ENCODE measurements around the gene TIAM2.

The TIAM2 gene

DNA sequence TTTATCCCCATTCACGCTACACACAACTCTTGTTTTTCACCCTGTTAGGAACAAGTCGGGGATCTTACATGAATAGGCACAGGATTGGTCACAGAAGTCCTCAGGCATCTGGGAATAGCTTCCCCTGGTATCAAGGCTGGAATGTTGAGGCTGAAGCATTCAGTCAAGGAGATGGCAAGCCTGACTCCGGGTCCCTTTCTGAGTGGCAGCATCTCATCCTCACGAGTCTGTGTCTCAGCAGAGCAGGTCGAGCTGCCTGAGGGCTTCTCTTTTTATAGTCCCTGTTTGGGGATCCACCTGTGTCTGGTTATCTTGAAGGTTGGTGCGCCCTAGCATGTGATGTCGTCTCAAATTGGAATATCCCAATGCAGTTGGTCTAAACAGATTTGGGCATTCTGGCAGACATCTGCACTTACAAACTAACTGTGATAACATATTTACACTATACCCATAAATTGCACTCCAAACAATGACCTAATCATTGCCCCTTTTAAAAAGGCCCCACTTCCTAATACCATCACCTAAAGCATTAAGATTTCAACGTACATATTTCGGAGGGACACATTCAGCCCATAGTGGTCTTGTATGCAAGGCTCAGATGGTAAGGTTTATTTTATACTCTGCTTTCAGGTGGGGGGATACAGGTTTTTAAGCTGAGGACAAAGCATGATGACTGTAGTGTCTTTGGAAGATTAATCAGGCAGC lies 156.0 kb downstream of the TIAM2 start:
- H3K79me2 ChIP-seq (ENCODE audit: insufficient read depth, low read length) = no peaks in the 10 kb centered on the region
- no peak for TF ChIP-seq EZH2 (IDR thresholded peaks at IDR 0.05; ENCODE audit: borderline replicate concordance, low read depth, low read length, severe bottlenecking)
- TF ChIP-seq, protein P1, sequence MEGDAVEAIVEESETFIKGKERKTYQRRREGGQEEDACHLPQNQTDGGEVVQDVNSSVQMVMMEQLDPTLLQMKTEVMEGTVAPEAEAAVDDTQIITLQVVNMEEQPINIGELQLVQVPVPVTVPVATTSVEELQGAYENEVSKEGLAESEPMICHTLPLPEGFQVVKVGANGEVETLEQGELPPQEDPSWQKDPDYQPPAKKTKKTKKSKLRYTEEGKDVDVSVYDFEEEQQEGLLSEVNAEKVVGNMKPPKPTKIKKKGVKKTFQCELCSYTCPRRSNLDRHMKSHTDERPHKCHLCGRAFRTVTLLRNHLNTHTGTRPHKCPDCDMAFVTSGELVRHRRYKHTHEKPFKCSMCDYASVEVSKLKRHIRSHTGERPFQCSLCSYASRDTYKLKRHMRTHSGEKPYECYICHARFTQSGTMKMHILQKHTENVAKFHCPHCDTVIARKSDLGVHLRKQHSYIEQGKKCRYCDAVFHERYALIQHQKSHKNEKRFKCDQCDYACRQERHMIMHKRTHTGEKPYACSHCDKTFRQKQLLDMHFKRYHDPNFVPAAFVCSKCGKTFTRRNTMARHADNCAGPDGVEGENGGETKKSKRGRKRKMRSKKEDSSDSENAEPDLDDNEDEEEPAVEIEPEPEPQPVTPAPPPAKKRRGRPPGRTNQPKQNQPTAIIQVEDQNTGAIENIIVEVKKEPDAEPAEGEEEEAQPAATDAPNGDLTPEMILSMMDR (IDR thresholded peaks at IDR 0.05; ENCODE audit: borderline replicate concordance, extremely low read depth, low read length, poor library complexity, severe bottlenecking) = no peak
- no peak overlapping the region for H3K4me2 ChIP-seq (ENCODE audit: insufficient read depth, low read length)
- ATAC-seq (ENCODE audit: insufficient read depth, low read depth) (no peak), DNase-seq (no peak)
- peaks cover 6% of the 10 kb centered on the region for H3K4me1 ChIP-seq (ENCODE audit: insufficient read depth, low read length)
- no peaks in the 10 kb centered on the region for H3K9me3 ChIP-seq (ENCODE audit: insufficient read depth, low read length, severe bottlenecking)
- no peak overlapping the region for H3K27ac ChIP-seq (ENCODE audit: low read length)
- H3K36me3 ChIP-seq (ENCODE audit: insufficient read depth, low read length) = no peaks in the 10 kb centered on the region
- H2AFZ ChIP-seq (ENCODE audit: low read depth, low read length) = no peak overlapping the region
- H3K4me3 ChIP-seq (ENCODE audit: low read depth in 1 of 2, low read length in 2 of 2) = no peak overlapping the region
- H3K27me3 ChIP-seq (ENCODE audit: insufficient read depth, low read length, poor library complexity) = no peaks in the 10 kb centered on the region
- no peaks in the 10 kb centered on the region for H4K20me1 ChIP-seq (ENCODE audit: insufficient read depth, low read length)
- no peak overlapping the region for H3K9ac ChIP-seq (ENCODE audit: low read depth, low read length)

DNA sequence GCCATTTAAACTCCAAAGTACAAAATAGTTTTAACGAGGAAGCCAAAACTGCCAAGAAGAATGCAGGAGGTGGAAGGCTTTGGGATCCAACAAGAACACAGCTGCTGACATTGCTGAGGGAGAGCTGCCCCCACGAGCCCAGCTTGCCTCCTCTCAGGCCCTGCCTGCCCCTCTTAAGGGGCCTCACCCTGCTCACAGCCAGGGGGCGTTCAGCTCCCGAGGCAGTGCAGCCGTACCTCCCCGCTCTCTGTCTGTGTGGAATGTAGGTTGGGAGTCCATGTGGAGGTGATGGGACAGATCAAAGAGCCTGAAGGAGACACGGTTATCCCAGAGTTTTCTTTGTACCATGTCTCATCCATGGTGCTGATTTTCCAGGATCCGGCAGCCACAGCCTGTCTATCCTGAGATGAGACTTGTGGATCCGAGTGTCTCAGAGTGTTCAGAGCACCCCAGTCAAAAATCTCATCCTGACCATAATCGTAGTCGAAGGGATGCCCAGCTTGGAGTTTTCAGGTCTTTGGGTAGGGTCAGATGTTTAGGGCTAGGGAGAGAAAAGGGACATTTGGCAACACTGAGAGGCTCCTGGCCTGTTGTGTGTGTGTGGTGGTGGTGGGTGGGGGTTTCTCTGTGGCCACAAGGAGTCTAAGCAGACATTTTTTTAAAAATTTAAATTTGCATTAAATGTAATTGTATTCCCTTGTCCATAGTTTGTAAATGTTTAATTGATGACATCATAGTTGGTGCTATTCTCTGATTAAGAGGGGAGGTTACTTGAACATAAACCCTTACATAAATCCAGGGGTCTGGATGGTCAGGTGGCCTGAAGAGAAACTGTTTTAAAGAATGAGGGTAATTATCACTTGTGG lies 157.3 kb downstream of the TIAM2 start:
- DNase-seq (no peak), ATAC-seq (ENCODE audit: insufficient read depth, low read depth) (no peak)
- H3K36me3 ChIP-seq (ENCODE audit: insufficient read depth, low read length) = no peaks in the 10 kb centered on the region
- H3K79me2 ChIP-seq (ENCODE audit: insufficient read depth, low read length) = no peaks in the 10 kb centered on the region
- peaks cover 6% of the 10 kb centered on the region for H3K4me1 ChIP-seq (ENCODE audit: insufficient read depth, low read length)
- H3K27me3 ChIP-seq (ENCODE audit: insufficient read depth, low read length, poor library complexity) = no peaks in the 10 kb centered on the region
- H3K4me2 ChIP-seq (ENCODE audit: insufficient read depth, low read length) = no peak overlapping the region
- H3K9me3 ChIP-seq (ENCODE audit: insufficient read depth, low read length, severe bottlenecking) = no peaks in the 10 kb centered on the region
- H4K20me1 ChIP-seq (ENCODE audit: insufficient read depth, low read length) = no peaks in the 10 kb centered on the region
- TF ChIP-seq EZH2 (IDR thresholded peaks at IDR 0.05; ENCODE audit: borderline replicate concordance, low read depth, low read length, severe bottlenecking) = no peak
- TF ChIP-seq, protein P1 (IDR thresholded peaks at IDR 0.05; ENCODE audit: borderline replicate concordance, extremely low read depth, low read length, poor library complexity, severe bottlenecking) = peak; percentile 24
- H3K4me3 ChIP-seq (ENCODE audit: low read depth in 1 of 2, low read length in 2 of 2) = no peak overlapping the region
- no peak overlapping the region for H2AFZ ChIP-seq (ENCODE audit: low read depth, low read length)
- H3K9ac ChIP-seq (ENCODE audit: low read depth, low read length) = no peak overlapping the region
- H3K27ac ChIP-seq (ENCODE audit: low read length) = no peak overlapping the region

DNA sequence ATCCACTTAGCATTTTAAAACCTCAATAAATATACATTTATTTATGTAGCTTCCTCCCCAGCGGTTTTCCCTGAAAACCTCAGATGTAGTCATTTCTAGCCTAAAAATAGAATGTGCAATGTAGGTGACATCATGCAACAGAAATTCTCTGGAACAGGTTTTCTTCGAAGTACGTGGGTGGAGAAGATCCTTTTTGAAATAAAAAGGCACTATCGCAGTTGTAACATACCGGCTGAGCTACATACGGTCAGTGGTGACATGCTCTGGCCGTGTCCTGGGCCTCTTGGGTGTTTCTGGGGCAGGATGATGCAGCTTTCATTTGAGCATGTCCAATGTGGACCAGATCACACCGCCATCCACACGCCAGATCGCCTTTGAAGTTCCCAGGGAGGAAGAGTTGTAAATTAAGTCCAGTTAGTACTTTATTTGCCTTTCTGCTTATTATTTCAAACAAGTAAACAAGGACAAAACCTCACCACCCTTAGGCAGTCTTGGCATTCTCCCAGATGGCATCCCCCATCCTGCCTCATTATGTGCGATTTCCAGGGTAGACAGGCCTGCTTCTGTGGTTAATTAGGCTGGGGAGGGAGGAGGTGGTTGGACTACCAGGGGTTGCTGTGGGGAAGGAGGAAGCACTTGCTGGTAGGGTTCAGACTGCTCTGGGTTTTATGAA lies 159.2 kb downstream of the TIAM2 start:
- Histone ChIP-seq H3K4me3 (ENCODE audit: low read depth in 1 of 2, low read length in 2 of 2) (no peak overlapping the region), H4K20me1 (ENCODE audit: insufficient read depth, low read length) (no peaks in the 10 kb centered on the region), H3K9me3 (ENCODE audit: insufficient read depth, low read length, severe bottlenecking) (no peaks in the 10 kb centered on the region), H2AFZ (ENCODE audit: low read depth, low read length) (no peak overlapping the region), H3K9ac (ENCODE audit: low read depth, low read length) (no peak overlapping the region), H3K36me3 (ENCODE audit: insufficient read depth, low read length) (no peaks in the 10 kb centered on the region), H3K27me3 (ENCODE audit: insufficient read depth, low read length, poor library complexity) (no peaks in the 10 kb centered on the region), H3K4me1 (ENCODE audit: insufficient read depth, low read length) (peaks cover 6% of the 10 kb centered on the region), H3K27ac (ENCODE audit: low read length) (no peak overlapping the region), H3K79me2 (ENCODE audit: insufficient read depth, low read length) (no peaks in the 10 kb centered on the region), H3K4me2 (ENCODE audit: insufficient read depth, low read length) (no peak overlapping the region)
- ATAC-seq (ENCODE audit: insufficient read depth, low read depth) (peak; percentile 83), DNase-seq (peak; percentile 18)
- TF ChIP-seq, protein P1 (IDR thresholded peaks at IDR 0.05; ENCODE audit: borderline replicate concordance, extremely low read depth, low read length, poor library complexity, severe bottlenecking) = no peak
- TF ChIP-seq EZH2 (IDR thresholded peaks at IDR 0.05; ENCODE audit: borderline replicate concordance, low read depth, low read length, severe bottlenecking) = no peak

Data from DND-41 (cell line).